Liver (tissue), 9 donors: Measurements from ENCODE around the gene ROPN1L. TPM values are rescaled to one million over a fixed set of nuclear protein-coding genes. Genes with fewer than 3 reads are reported as not detected.

Experiments used
- DNase-seq: peaks from one replicate; pipeline ENCODE4 v3.0.0-alpha.2; 2017; ENCODE audit warnings: low spot score
- H3K27ac ChIP-seq, 2 donors: one replicate each; pipeline ENCODE4 v1.7.0; 2013; ENCODE audit warnings: inconsistent platforms in 2 of 2, low read length in 2 of 2, control low read depth in 1 of 2, low read depth in 1 of 2, mild to moderate bottlenecking in 1 of 2
- H3K27me3 ChIP-seq, 4 donors: one replicate each; pipeline versions ENCODE4 v1.6.1 to v1.7.0; 2013; ENCODE audit warnings: low read length in 3 of 4, inconsistent platforms in 1 of 4, mild to moderate bottlenecking in 1 of 4, moderate library complexity in 1 of 4; ENCODE audit not compliant: control insufficient read depth in 4 of 4, insufficient read depth in 4 of 4
- H3K36me3 ChIP-seq, 4 donors: one replicate each; pipeline versions ENCODE4 v1.6.1 to v1.7.0; 2013; ENCODE audit warnings: low read length in 3 of 4, mild to moderate bottlenecking in 3 of 4, low read depth in 1 of 4, moderate library complexity in 1 of 4; ENCODE audit not compliant: control insufficient read depth in 4 of 4, insufficient read depth in 3 of 4
- H3K4me1 ChIP-seq, 4 donors: one replicate each; pipeline versions ENCODE4 v1.6.1 to v1.7.0; 2013; ENCODE audit warnings: low read length in 3 of 4, mild to moderate bottlenecking in 3 of 4, moderate library complexity in 1 of 4; ENCODE audit not compliant: control insufficient read depth in 4 of 4, insufficient read depth in 4 of 4
- H3K4me3 ChIP-seq, 3 donors: one replicate each; pipeline versions ENCODE4 v1.6.1 to v1.7.0; 2013; ENCODE audit warnings: low read length in 3 of 3, control low read depth in 1 of 3, low read depth in 1 of 3, mild to moderate bottlenecking in 1 of 3
- H3K9ac ChIP-seq, 2 donors: one replicate each; pipeline ENCODE4 v1.7.0; 2013; ENCODE audit warnings: low read length in 2 of 2, mild to moderate bottlenecking in 2 of 2, moderate library complexity in 2 of 2, control low read depth in 1 of 2, low read depth in 1 of 2
- H3K9me3 ChIP-seq, 4 donors: one replicate each; pipeline versions ENCODE4 v1.6.1 to v1.7.0; 2013; ENCODE audit warnings: low read length in 3 of 4; ENCODE audit not compliant: control insufficient read depth in 4 of 4
- ATF3 ChIP-seq: IDR thresholded peaks from 2 replicates; pipeline ENCODE4 v1.6.1; 2016; ENCODE audit warnings: antibody characterized with exemption
- CTCF ChIP-seq: fragments of 150-350 bp; IDR thresholded peaks from 2 replicates; pipeline ENCODE4 v1.5.1; 2017; ENCODE audit warnings: improper control_type of control experiment, low read depth, low read length; ENCODE audit not compliant: missing input control
- EGR1 ChIP-seq, 2 donors: IDR thresholded peaks; 2 replicates each; pipeline ENCODE4 v1.6.1; 2016 to 2018; ENCODE audit warnings: antibody characterized with exemption in 2 of 2, low read depth in 2 of 2
- FOXA2 ChIP-seq: IDR thresholded peaks from 2 replicates; pipeline ENCODE4 v1.6.1; 2016; ENCODE audit warnings: antibody characterized with exemption
- GABPA ChIP-seq, 2 donors: IDR thresholded peaks in 1 of 2; conservative IDR thresholded peaks in 1 of 2; 2 replicates each; pipeline ENCODE4 v1.6.1; 2016; ENCODE audit warnings: antibody characterized with exemption in 2 of 2, mild to moderate bottlenecking in 1 of 2, moderate library complexity in 1 of 2
- HNF4A ChIP-seq, 2 donors: conservative IDR thresholded peaks; 2 replicates each; pipeline ENCODE4 v1.6.1; 2016; ENCODE audit warnings: antibody characterized with exemption in 2 of 2, mild to moderate bottlenecking in 2 of 2
- HNF4G ChIP-seq: IDR thresholded peaks from 2 replicates; pipeline ENCODE4 v1.6.1; 2016; ENCODE audit warnings: antibody characterized with exemption
- JUND ChIP-seq, 2 donors: IDR thresholded peaks; 2 replicates each; pipeline ENCODE4 v1.6.1; 2016; ENCODE audit warnings: antibody characterized with exemption in 2 of 2
- NR2F2 ChIP-seq: IDR thresholded peaks from 2 replicates; pipeline ENCODE4 v1.6.1; 2016; ENCODE audit warnings: antibody characterized with exemption
- RAD21 ChIP-seq, 2 donors: IDR thresholded peaks; 2 replicates each; pipeline ENCODE4 v1.6.1; 2016; ENCODE audit warnings: antibody characterized with exemption in 2 of 2, mild to moderate bottlenecking in 2 of 2
- REST ChIP-seq: IDR thresholded peaks from 2 replicates; pipeline ENCODE4 v1.6.1; 2016; ENCODE audit warnings: antibody characterized with exemption, mild to moderate bottlenecking
- RXRA ChIP-seq, 2 donors: IDR thresholded peaks; 2 replicates each; pipeline ENCODE4 v1.6.1; 2017 to 2018; ENCODE audit warnings: antibody characterized with exemption in 2 of 2, mild to moderate bottlenecking in 1 of 2
- SP1 ChIP-seq: IDR thresholded peaks from 2 replicates; pipeline ENCODE4 v1.6.1; 2018; ENCODE audit warnings: antibody characterized with exemption, mild to moderate bottlenecking
- TAF1 ChIP-seq: conservative IDR thresholded peaks from 2 replicates; pipeline ENCODE4 v1.6.1; 2016; ENCODE audit warnings: antibody characterized with exemption, mild to moderate bottlenecking
- ZBTB33 ChIP-seq: IDR thresholded peaks from 2 replicates; pipeline ENCODE4 v1.6.1; 2016; ENCODE audit warnings: antibody characterized with exemption
- WGBS: extraction: QIAGEN DNeasy Blood & Tissue Kit; methylation state at CpG from one replicate; pipeline ENCODE4 v1.1.7; 2013; 5-methylcytosine and 5-hydroxymethylcytosine counted together
- polyA plus RNA-seq, 2 donors: library from polyadenylated mRNA; stranded (reverse) in 1 of 2; unstranded in 1 of 2; fragments of 200-250 nt in 1 of 2; fragments of >200 nt in 1 of 2; fragmentation: Nextera tagmentation in 1 of 2; extraction: Ambion mirVana in 1 of 2; gene quantifications; one replicate each; pipeline versions ENCODE4 v1.2.1 to v1.2.3, GENCODE V29; 2013 to 2015
- total RNA-seq, 2 donors: library from RNA; depleted of rRNA; stranded (reverse); fragments of >200 nt; gene quantifications; one replicate each; pipeline ENCODE4 v1.2.3, GENCODE V29; 2014
- donor health status: healthy.
- donor health status: healthy.
- donor health status: healthy.
- donor health status: healthy.
- donor health status: healthy.

Gene ROPN1L
- total and polyA plus RNA-seq, 4 donors = 0.25 to 1.3 (median 0.87) TPM

- DNase-seq = no peak
- no peaks in the 10 kb centered on the region for H3K36me3 ChIP-seq
- TF ChIP-seq FOXA2 = no peak
- TF ChIP-seq ZBTB33 = no peak
- TF ChIP-seq HNF4A (conservative IDR thresholded peaks at IDR 0.05) = no peak
- 94% methylated on average over 10 of the region's 10 CpGs for WGBS
- peaks cover 0 to 2% (median 0%) of the 10 kb centered on the region in 4 donors for H3K27me3 ChIP-seq
- H3K4me1 ChIP-seq = no peaks in the 10 kb centered on the region
- no peak overlapping the region for H3K9ac ChIP-seq
- H3K4me3 ChIP-seq = no peak overlapping the region
- no peaks in the 10 kb centered on the region for H3K9me3 ChIP-seq
- no peak overlapping the region for H3K27ac ChIP-seq
These were observed 44.2 kb downstream of the ROPN1L start for GRCh38 chr5:10485897-10486296.

- 91% methylated on average over 29 of the region's 29 CpGs for WGBS
- no peaks in the 10 kb centered on the region for H3K36me3 ChIP-seq
- no peaks in the 10 kb centered on the region for H3K4me1 ChIP-seq
- TF ChIP-seq NR2F2 (no peak), GABPA (IDR thresholded peaks at IDR 0.05 in 1 of 2, conservative IDR thresholded peaks at IDR 0.05 in 1 of 2) (no peak), TAF1 (no peak), RXRA (IDR thresholded peaks at IDR 0.05) (no peak), RAD21 (IDR thresholded peaks at IDR 0.05) (no peak), ZBTB33 (no peak), HNF4G (no peak), JUND (IDR thresholded peaks at IDR 0.05) (no peak), HNF4A (conservative IDR thresholded peaks at IDR 0.05) (no peak), CTCF (no peak), FOXA2 (no peak), REST (no peak), ATF3 (no peak), EGR1 (IDR thresholded peaks at IDR 0.05; ENCODE audit: low read depth in 2 of 2) (no peak), SP1 (no peak)
- H3K9me3 ChIP-seq = no peaks in the 10 kb centered on the region
- no peak overlapping the region for H3K4me3 ChIP-seq
- no peak for DNase-seq
- H3K27me3 ChIP-seq = peaks cover 0 to 2% (median 0%) of the 10 kb centered on the region in 4 donors
- H3K9ac ChIP-seq = no peak overlapping the region
- H3K27ac ChIP-seq = no peak overlapping the region
These were observed 45.0 kb downstream of the ROPN1L start for GRCh38 chr5:10486511-10487344.
